Activated T-cell treated with anti-CD3 and anti-CD28 coated beads for 4 hours (primary cell): ENCODE results near the gene BMP6.

Experiments used
- DNase-seq: peaks from one replicate; pipeline ENCODE4 v3.0.0-alpha.2; 2020

The BMP6 gene

GRCh38 chr6:7836371-7837026 is 110.6 kb downstream of the BMP6 start:
- DNase-seq: no peak

- DNase-seq: no peak
These were observed 116.0 kb downstream of the BMP6 start for GRCh38 chr6:7841781-7842468.

- DNase-seq: no peak
These were observed 121.3 kb downstream of the BMP6 start for GRCh38 chr6:7846966-7847818.

GRCh38 chr6:7848229-7848628 is 122.3 kb downstream of the BMP6 start:
- no peak for DNase-seq

GRCh38 chr6:7851780-7852179 is 125.9 kb downstream of the BMP6 start:
- no peak for DNase-seq

- no peak for DNase-seq
These were observed 133.7 kb downstream of the BMP6 start for GRCh38 chr6:7859591-7859990.

GRCh38 chr6:7865781-7866180 is 139.9 kb downstream of the BMP6 start:
- no peak for DNase-seq

- no peak for DNase-seq
These were observed 140.6 kb downstream of the BMP6 start for GRCh38 chr6:7866526-7866925.

- no peak for DNase-seq
These were observed 143.0 kb downstream of the BMP6 start for GRCh38 chr6:7868926-7869325.

GRCh38 chr6:7878401-7878964 is 152.6 kb downstream of the BMP6 start:
- DNase-seq: no peak

- no peak for DNase-seq
These were observed 153.1 kb downstream of the BMP6 start for GRCh38 chr6:7879043-7879442.

- DNase-seq: no peak
These were observed 153.7 kb downstream of the BMP6 start for GRCh38 chr6:7879579-7879978.

GRCh38 chr6:7879980-7880717 is 154.2 kb downstream of the BMP6 start:
- no peak for DNase-seq

GRCh38 chr6:7880718-7881107 is 154.8 kb downstream of the BMP6 start:
- DNase-seq: no peak

- DNase-seq: no peak
These were observed 156.0 kb downstream of the BMP6 start for GRCh38 chr6:7881765-7882500.

- DNase-seq: no peak
These were observed 156.8 kb downstream of the BMP6 start for GRCh38 chr6:7882505-7883257.

- DNase-seq: no peak
These were observed 157.5 kb downstream of the BMP6 start for GRCh38 chr6:7883381-7883780.

GRCh38 chr6:7886132-7886531 is 160.2 kb downstream of the BMP6 start:
- no peak for DNase-seq

GRCh38 chr6:7887278-7887991 is 161.5 kb downstream of the BMP6 start:
- no peak for DNase-seq

- DNase-seq: no peak
These were observed 162.9 kb downstream of the BMP6 start for GRCh38 chr6:7888587-7889357.
